Measurements from ENCODE around the gene NUS1. TPM values are rescaled to one million over a fixed set of nuclear protein-coding genes. Genes with fewer than 3 reads are reported as not detected.

NUS1 gene
- total and polyA plus RNA-seq, 2 of the 4 experiments (the other 2 are of a cell fraction) = 11.8 to 19.6 TPM

DNA sequence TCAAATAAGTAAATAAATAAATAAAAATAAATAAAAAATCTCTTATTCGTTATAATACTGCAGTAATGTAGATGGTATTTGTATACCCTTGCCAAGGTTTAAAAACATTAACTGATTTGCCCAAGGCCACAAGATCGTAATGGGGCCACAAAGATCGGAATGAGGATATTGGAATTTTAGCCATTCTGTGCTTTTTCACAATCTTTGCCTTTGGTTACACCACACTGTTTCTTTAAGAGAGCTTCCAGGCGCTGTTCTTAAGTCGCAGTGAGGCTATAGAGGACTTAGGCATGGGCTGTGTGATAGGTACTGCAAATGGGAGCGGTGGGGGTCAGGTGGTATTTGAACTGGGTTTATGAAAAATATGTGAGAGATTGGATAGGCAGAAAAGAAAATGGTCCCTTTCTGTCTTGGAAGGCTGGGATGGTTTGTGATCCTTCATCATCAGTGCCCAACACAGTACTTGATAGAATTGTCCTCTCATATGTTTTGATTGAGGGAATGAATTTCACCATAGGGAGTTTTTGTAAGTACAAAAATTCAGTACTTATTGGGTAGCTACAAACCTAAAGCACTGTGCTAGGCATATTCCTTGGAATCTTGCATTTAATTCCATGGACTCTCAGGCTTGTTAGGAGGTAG is 1.4 kb downstream of the NUS1 start:
- no CpG with 5 or more reads among the region's 6 CpGs for WGBS, 2 experiments (ENCODE audit: extremely low coverage in 2 of 2, insufficient read length in 1 of 2)
- Histone ChIP-seq H3K27me3 (ENCODE audit: control insufficient read depth, insufficient read depth, low read length) (no peaks in the 10 kb centered on the region), H2BK120ac (ENCODE audit: low read depth, low read length) (no peak overlapping the region), H3K9me1 (ENCODE audit: insufficient read depth, low read length) (peaks cover 5% of the 10 kb centered on the region; the same call in 1 of the 2 replicates), H3K4ac (ENCODE audit: low read depth, low read length) (no peak overlapping the region), H3K14ac (replicated peaks; ENCODE audit: low read depth, low read length) (no peak overlapping the region), H2AK5ac (ENCODE audit: low read depth, low read length) (no peak overlapping the region), H3K4me3 (ENCODE audit: insufficient read depth, low read depth, low read length) (peak overlapping the region; percentile 46; the same call in 1 of the 2 replicates), H4K91ac (ENCODE audit: insufficient read depth, low read depth, low read length) (no peak overlapping the region), H2AK9ac (replicated peaks; ENCODE audit: low read depth, low read length, poor library complexity) (no peak overlapping the region), H2BK5ac (ENCODE audit: low read depth, low read length, poor library complexity, severe bottlenecking) (no peak overlapping the region), H2BK20ac (ENCODE audit: low read depth, low read length) (no peak overlapping the region), H3K36me3 (ENCODE audit: control insufficient read depth, insufficient read depth, low read length) (no peaks in the 10 kb centered on the region; the same call in 1 of the 2 replicates), H3K79me1 (ENCODE audit: low read depth in 1 of 2, low read length in 2 of 2) (peaks cover 7 to 36% of the 10 kb centered on the region in 2 experiments; a peak in 3 of 4 replicates), H3K56ac (ENCODE audit: extremely low read depth, insufficient read depth, low read length) (no peak overlapping the region), H3K9me3 (ENCODE audit: control insufficient read depth, insufficient read depth, low read length) (no peaks in the 10 kb centered on the region), H2BK15ac (ENCODE audit: low read depth, low read length) (no peak overlapping the region), H4K20me1 (ENCODE audit: insufficient read depth, low read length) (peaks cover 43% of the 10 kb centered on the region), H3K9ac (ENCODE audit: low read depth, low read length) (no peak overlapping the region), H4K8ac (ENCODE audit: low read depth in 2 of 2, low read length in 2 of 2) (no peak overlapping the region), H3K27ac (ENCODE audit: insufficient read depth, low read length) (no peak overlapping the region), H3K4me2 (ENCODE audit: low read depth, low read length) (peak overlapping the region; percentile 94), H2AFZ (replicated peaks; ENCODE audit: low read length, poor library complexity) (no peak overlapping the region), H3K4me1 (ENCODE audit: control insufficient read depth, insufficient read depth, low read length) (peaks cover 5% of the 10 kb centered on the region; the same call in 1 of the 2 replicates), H3K18ac (ENCODE audit: low read depth, low read length) (no peak overlapping the region), H4K5ac (ENCODE audit: low read depth, low read length) (no peak overlapping the region), H3K23ac (ENCODE audit: low read depth, low read length) (peak overlapping the region; percentile 72; the same call in 1 of the 2 replicates)
- ChIA-PET CTCF (no interaction called here), POLR2A (ENCODE audit: unreplicated experiment) (no interaction called here)
- DNase-seq (no peak), ATAC-seq (ENCODE audit: low read depth) (no peak)
- TF ChIP-seq RAD21 (IDR thresholded peaks at IDR 0.05; ENCODE audit: low read length) = no peak
- TF ChIP-seq FOS (IDR thresholded peaks at IDR 0.05; ENCODE audit: low read depth, low read length) = no peak
- TF ChIP-seq, protein P1, sequence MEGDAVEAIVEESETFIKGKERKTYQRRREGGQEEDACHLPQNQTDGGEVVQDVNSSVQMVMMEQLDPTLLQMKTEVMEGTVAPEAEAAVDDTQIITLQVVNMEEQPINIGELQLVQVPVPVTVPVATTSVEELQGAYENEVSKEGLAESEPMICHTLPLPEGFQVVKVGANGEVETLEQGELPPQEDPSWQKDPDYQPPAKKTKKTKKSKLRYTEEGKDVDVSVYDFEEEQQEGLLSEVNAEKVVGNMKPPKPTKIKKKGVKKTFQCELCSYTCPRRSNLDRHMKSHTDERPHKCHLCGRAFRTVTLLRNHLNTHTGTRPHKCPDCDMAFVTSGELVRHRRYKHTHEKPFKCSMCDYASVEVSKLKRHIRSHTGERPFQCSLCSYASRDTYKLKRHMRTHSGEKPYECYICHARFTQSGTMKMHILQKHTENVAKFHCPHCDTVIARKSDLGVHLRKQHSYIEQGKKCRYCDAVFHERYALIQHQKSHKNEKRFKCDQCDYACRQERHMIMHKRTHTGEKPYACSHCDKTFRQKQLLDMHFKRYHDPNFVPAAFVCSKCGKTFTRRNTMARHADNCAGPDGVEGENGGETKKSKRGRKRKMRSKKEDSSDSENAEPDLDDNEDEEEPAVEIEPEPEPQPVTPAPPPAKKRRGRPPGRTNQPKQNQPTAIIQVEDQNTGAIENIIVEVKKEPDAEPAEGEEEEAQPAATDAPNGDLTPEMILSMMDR (conservative IDR thresholded peaks at IDR 0.05; ENCODE audit: low read depth, low read length) = no peak
- TF ChIP-seq, protein P2, sequence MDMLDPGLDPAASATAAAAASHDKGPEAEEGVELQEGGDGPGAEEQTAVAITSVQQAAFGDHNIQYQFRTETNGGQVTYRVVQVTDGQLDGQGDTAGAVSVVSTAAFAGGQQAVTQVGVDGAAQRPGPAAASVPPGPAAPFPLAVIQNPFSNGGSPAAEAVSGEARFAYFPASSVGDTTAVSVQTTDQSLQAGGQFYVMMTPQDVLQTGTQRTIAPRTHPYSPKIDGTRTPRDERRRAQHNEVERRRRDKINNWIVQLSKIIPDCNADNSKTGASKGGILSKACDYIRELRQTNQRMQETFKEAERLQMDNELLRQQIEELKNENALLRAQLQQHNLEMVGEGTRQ (IDR thresholded peaks at IDR 0.05; ENCODE audit: low read depth, low read length) = no peak
- TF ChIP-seq RCOR1 (IDR thresholded peaks at IDR 0.05; ENCODE audit: insufficient replicate concordance, low read length) = no peak
- no peak for TF ChIP-seq CEBPB (IDR thresholded peaks at IDR 0.05; ENCODE audit: low read depth, low read length)
- TF ChIP-seq CHD1 (IDR thresholded peaks at IDR 0.05; ENCODE audit: low read depth, low read length) = no peak
- TF ChIP-seq MXI1 (IDR thresholded peaks at IDR 0.05; ENCODE audit: borderline replicate concordance, low read depth, low read length) = no peak
- no peak for TF ChIP-seq BHLHE40 (IDR thresholded peaks at IDR 0.05; ENCODE audit: low read depth, low read length)
- no TSS peak for BruUV-seq (replicated peaks)
- dilution Hi-C loops (cut with HindIII; ENCODE audit: low sequenced_read_pairs, unreplicated experiment) = no loop called here
- intact Hi-C loops (cut with micrococcal nuclease) = no loop called here
- in situ Hi-C loops (cut with MboI; ENCODE audit: low sequenced_read_pairs) = no loop called here

All from IMR-90 (cell line).